Brain microvascular endothelial cell (primary cell): ENCODE measurements around the gene TAS1R2.

ENCODE experiments used
- DNase-seq: peaks from one replicate; pipeline ENCODE4 v3.0.0-alpha.2; 2020
- H3K27ac ChIP-seq: fragments of 250-450 bp; sonication (Bioruptor Pico); 2 replicates; pipeline ENCODE4 v1.5.1; 2020; ENCODE audit warnings: mild to moderate bottlenecking, moderate library complexity
- H3K27me3 ChIP-seq: fragments of 250-450 bp; sonication (Bioruptor Pico); replicated peaks from 2 replicates; pipeline ENCODE4 v1.5.1; 2020; ENCODE audit warnings: mild to moderate bottlenecking
- H3K36me3 ChIP-seq: fragments of 250-450 bp; sonication (Bioruptor Pico); replicated peaks from 2 replicates; pipeline ENCODE4 v1.5.1; 2020; ENCODE audit warnings: mild to moderate bottlenecking
- H3K4me3 ChIP-seq: 2 replicates; pipeline ENCODE4 v1.5.1; 2011; ENCODE audit warnings: low read depth, mild to moderate bottlenecking, control low read depth, low read length, moderate library complexity
- in situ Hi-C: cut with HindIII; loops from 2 replicates; pipeline ENCODE4 v1.10.0; 2017; ENCODE audit warnings: low sequenced_read_pairs, low pct_ligation_motif_present
- TF ChIP-seq, protein P1 (sequence below): IDR thresholded peaks from 2 replicates; pipeline ENCODE4 v1.5.1; 2011; ENCODE audit warnings: low read depth, mild to moderate bottlenecking, moderate library complexity, low read length, control low read depth, inconsistent platforms; ENCODE audit errors: missing control alignments

Gene TAS1R2

GRCh38 chr1:18796950-18797349 is 62.5 kb downstream of the TAS1R2 start:
- Histone ChIP-seq H3K27ac (no peak overlapping the region), H3K4me3 (no peak overlapping the region), H3K36me3 (no peaks in the 10 kb centered on the region), H3K27me3 (no peaks in the 10 kb centered on the region)
- TF ChIP-seq, protein P1, sequence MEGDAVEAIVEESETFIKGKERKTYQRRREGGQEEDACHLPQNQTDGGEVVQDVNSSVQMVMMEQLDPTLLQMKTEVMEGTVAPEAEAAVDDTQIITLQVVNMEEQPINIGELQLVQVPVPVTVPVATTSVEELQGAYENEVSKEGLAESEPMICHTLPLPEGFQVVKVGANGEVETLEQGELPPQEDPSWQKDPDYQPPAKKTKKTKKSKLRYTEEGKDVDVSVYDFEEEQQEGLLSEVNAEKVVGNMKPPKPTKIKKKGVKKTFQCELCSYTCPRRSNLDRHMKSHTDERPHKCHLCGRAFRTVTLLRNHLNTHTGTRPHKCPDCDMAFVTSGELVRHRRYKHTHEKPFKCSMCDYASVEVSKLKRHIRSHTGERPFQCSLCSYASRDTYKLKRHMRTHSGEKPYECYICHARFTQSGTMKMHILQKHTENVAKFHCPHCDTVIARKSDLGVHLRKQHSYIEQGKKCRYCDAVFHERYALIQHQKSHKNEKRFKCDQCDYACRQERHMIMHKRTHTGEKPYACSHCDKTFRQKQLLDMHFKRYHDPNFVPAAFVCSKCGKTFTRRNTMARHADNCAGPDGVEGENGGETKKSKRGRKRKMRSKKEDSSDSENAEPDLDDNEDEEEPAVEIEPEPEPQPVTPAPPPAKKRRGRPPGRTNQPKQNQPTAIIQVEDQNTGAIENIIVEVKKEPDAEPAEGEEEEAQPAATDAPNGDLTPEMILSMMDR: no peak
- in situ Hi-C loops: no loop called here
- no peak for DNase-seq

- Histone ChIP-seq H3K27ac (no peak overlapping the region), H3K36me3 (no peaks in the 10 kb centered on the region), H3K27me3 (no peaks in the 10 kb centered on the region), H3K4me3 (no peak overlapping the region)
- TF ChIP-seq, protein P1: no peak
- DNase-seq: no peak
- in situ Hi-C loops: no loop called here
Observed at GRCh38 chr1:18795002-18795689, 64.3 kb downstream of the TAS1R2 start.

- in situ Hi-C loops: no loop called here
- Histone ChIP-seq H3K27ac (no peak overlapping the region), H3K36me3 (no peaks in the 10 kb centered on the region), H3K4me3 (no peak overlapping the region), H3K27me3 (no peaks in the 10 kb centered on the region)
- TF ChIP-seq, protein P1: peak; percentile 11
- DNase-seq: no peak
Observed at GRCh38 chr1:18794561-18794960, 64.9 kb downstream of the TAS1R2 start.

DNA sequence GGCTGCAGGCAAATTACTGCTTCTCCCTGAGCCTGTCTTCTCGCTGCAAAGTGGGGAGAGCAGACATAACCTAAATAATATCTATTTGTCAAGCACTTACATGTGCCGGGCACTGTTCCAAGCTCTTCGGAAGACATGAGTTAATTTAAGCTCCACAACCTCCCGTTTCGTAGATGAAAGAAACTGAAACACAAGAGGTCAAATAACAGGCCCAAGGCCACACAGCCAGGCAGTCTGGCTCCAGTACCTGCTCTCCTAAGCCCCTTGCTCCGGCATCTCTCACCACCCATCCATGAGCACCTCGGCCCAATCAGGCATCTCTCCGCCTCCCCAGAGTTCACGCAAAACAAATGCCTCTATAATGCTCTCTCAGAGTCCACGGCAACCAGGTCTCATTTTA is 65.4 kb downstream of the TAS1R2 start:
- no peak overlapping the region for H3K27ac ChIP-seq
- no peak for DNase-seq
- TF ChIP-seq, protein P1: no peak
- no peaks in the 10 kb centered on the region for H3K36me3 ChIP-seq
- H3K4me3 ChIP-seq: no peak overlapping the region
- H3K27me3 ChIP-seq: no peaks in the 10 kb centered on the region
- in situ Hi-C loops: no loop called here

GRCh38 chr1:18793164-18793563 is 66.3 kb downstream of the TAS1R2 start:
- DNase-seq: no peak
- Histone ChIP-seq H3K27ac (no peak overlapping the region), H3K27me3 (no peaks in the 10 kb centered on the region), H3K4me3 (no peak overlapping the region), H3K36me3 (no peaks in the 10 kb centered on the region)
- in situ Hi-C loops: no loop called here
- TF ChIP-seq, protein P1: no peak

DNA sequence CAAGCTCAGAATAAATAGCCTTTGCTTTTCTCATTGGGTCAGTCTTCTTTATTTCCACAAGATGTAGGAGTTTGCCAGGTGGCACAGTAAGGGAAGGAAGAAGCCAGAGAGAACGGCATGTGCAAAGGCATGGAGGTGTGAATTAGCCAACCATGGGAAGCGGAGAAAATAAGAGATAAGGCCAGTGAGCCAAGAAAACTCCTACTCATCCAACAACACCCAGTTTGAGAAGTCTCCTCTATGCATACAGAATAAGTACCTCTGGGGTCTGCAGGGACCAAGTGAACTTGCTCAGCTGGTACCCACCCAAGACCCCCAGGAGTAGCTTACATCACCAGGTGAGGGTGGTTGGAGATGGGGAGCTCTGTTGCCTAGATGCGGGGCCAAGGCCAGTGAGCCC is 66.7 kb downstream of the TAS1R2 start:
- no peaks in the 10 kb centered on the region for H3K27me3 ChIP-seq
- DNase-seq: no peak
- TF ChIP-seq, protein P1: no peak
- in situ Hi-C loops: no loop called here
- no peak overlapping the region for H3K4me3 ChIP-seq
- no peak overlapping the region for H3K27ac ChIP-seq
- H3K36me3 ChIP-seq: no peaks in the 10 kb centered on the region
